Stimulated activated effector memory CD8-positive, alpha-beta T cell treated with anti-CD3 and anti-CD28 coated beads, Interleukin-12 subunit alpha, Interleukin-12 subunit beta, amount 100 ng/mL, for 72 hours (primary cell): ENCODE data around the gene MPZL3.

Source experiments
- ATAC-seq: fragments of 150-1000 bp; cut with Tn5 transposase; 2 replicates; pipeline ENCODE4 v1.10.0; 2021
- DNase-seq, 2 donors: peaks; one replicate each; pipeline ENCODE4 v3.0.0; 2021 to 2022; ENCODE audit warnings: low spot score in 2 of 2
- H3K27ac Mint-ChIP-seq: one replicate; pipeline ENCODE4 v1.8.0; 2022; ENCODE audit warnings: mild to moderate bottlenecking, mixed read lengths
- H3K36me3 Mint-ChIP-seq: one replicate; pipeline ENCODE4 v1.8.0; 2022; ENCODE audit warnings: mild to moderate bottlenecking, mixed read lengths
- H3K4me1 Mint-ChIP-seq: one replicate; pipeline ENCODE4 v1.8.0; 2022; ENCODE audit warnings: mixed read lengths
- H3K4me3 Mint-ChIP-seq: one replicate; pipeline ENCODE4 v1.8.0; 2022; ENCODE audit warnings: mild to moderate bottlenecking, mixed read lengths
- H3K9me3 Mint-ChIP-seq: one replicate; pipeline ENCODE4 v1.8.0; 2022; ENCODE audit warnings: mixed read lengths

Gene MPZL3

GRCh38 chr11:118277312-118277711 is 25.1 kb upstream of the MPZL3 start:
- Mint-ChIP-seq H3K4me3 (no peak overlapping the region), H3K9me3 (no peaks in the 10 kb centered on the region), H3K4me1 (peaks cover 38% of the 10 kb centered on the region), H3K27ac (no peak overlapping the region), H3K36me3 (no peaks in the 10 kb centered on the region)
- ATAC-seq (peak; percentile 82), DNase-seq (no peak)

- ATAC-seq, result no peak
- Mint-ChIP-seq H3K9me3 (no peaks in the 10 kb centered on the region), H3K4me3 (no peak overlapping the region), H3K27ac (no peak overlapping the region), H3K4me1 (peaks cover 29% of the 10 kb centered on the region), H3K36me3 (no peaks in the 10 kb centered on the region)
- DNase-seq, result no peak
These were observed 24.3 kb upstream of the MPZL3 start for GRCh38 chr11:118276422-118276821.

DNA sequence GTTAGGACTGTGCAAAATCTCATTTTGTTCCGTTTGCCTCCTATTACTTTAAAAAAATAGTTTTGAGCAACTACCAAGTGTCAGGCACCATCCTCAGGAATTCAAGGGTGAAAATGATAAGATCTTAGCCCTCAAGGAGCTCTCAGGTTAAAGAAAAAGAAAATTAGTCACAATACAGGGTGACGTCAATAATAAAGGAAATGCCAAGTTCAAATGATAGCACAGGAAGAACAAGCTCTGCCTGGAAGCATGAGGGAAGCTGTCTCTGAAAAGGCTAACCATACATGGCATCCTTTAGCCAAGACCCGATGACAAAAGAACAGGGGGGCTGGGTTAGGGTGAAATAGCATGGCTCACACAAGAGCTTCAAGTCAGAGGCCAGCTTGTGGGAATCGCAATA is 23.0 kb upstream of the MPZL3 start:
- H3K27ac Mint-ChIP-seq, result no peak overlapping the region
- peaks cover 24% of the 10 kb centered on the region for H3K4me1 Mint-ChIP-seq
- no peak overlapping the region for H3K4me3 Mint-ChIP-seq
- DNase-seq (no peak), ATAC-seq (no peak)
- no peaks in the 10 kb centered on the region for H3K36me3 Mint-ChIP-seq
- no peaks in the 10 kb centered on the region for H3K9me3 Mint-ChIP-seq

- Mint-ChIP-seq H3K36me3 (no peaks in the 10 kb centered on the region), H3K27ac (no peak overlapping the region), H3K9me3 (no peaks in the 10 kb centered on the region), H3K4me1 (peaks cover 24% of the 10 kb centered on the region), H3K4me3 (no peak overlapping the region)
- no peak for ATAC-seq
- no peak for DNase-seq
These were observed 22.0 kb upstream of the MPZL3 start for GRCh38 chr11:118274186-118274585.

GRCh38 chr11:118272001-118272400 is 19.8 kb upstream of the MPZL3 start:
- no peak overlapping the region for H3K27ac Mint-ChIP-seq
- no peaks in the 10 kb centered on the region for H3K36me3 Mint-ChIP-seq
- H3K4me3 Mint-ChIP-seq, result no peak overlapping the region
- ATAC-seq (no peak), DNase-seq (no peak)
- no peaks in the 10 kb centered on the region for H3K9me3 Mint-ChIP-seq
- peaks cover 18% of the 10 kb centered on the region for H3K4me1 Mint-ChIP-seq

DNA sequence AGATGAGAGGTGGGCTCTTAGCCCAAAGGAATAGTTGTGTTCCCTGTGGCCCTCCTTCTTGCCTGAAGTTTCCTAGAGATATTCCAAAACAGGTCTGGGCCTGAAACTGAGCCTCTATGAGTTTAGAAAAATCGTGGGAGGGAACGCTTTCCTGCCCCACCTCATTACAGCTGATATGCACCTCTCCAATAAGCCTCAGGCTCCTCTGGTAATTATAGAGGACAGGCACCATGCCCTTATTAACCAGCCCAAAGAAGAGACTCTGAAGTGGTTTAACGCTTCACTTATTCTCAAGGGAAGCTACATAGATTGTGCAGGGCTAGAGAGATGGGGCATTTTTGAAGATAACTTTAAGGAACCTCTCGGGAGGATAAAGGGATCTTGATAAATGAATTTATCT is 15.3 kb upstream of the MPZL3 start:
- Mint-ChIP-seq H3K4me3 (no peak overlapping the region), H3K36me3 (peaks cover 6% of the 10 kb centered on the region), H3K9me3 (no peaks in the 10 kb centered on the region), H3K27ac (no peak overlapping the region), H3K4me1 (peaks cover 19% of the 10 kb centered on the region)
- no peak for ATAC-seq
- no peak for DNase-seq

DNA sequence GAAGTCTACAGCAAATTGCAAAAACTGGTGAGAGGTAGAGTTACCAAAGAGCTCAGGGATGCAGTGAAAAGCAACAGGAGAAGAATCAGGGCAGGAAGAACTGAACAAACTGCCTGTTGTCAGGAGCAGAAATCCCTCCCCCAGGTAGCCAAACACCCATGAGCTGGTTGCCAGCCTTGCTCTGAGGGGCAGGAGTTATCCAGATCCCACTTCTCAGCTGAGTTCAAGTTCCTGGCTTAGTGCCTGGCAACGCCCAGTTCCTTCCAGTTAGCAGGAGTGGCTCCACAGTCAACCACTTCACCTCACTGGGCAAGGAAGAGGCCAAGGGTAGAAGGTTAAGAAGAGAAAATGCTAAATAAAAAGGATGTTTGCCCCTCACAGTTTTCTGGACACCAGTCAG is 13.8 kb upstream of the MPZL3 start:
- Mint-ChIP-seq H3K27ac (peak overlapping the region; percentile 3), H3K36me3 (peaks cover 6% of the 10 kb centered on the region), H3K9me3 (no peaks in the 10 kb centered on the region), H3K4me3 (no peak overlapping the region), H3K4me1 (peaks cover 24% of the 10 kb centered on the region)
- ATAC-seq (no peak), DNase-seq (no peak)

- no peak for DNase-seq
- no peak for ATAC-seq
- Mint-ChIP-seq H3K4me1 (peaks cover 32% of the 10 kb centered on the region), H3K27ac (peak overlapping the region; percentile 81), H3K36me3 (peaks cover 6% of the 10 kb centered on the region), H3K4me3 (peak overlapping the region; percentile 73), H3K9me3 (no peaks in the 10 kb centered on the region)
These were observed 12.7 kb upstream of the MPZL3 start for GRCh38 chr11:118264569-118265465.

GRCh38 chr11:118263695-118264568 is 11.8 kb upstream of the MPZL3 start, which contains the start of gene MPZL2:
TSS of gene MPZL2 (minus strand) at chr11:118264297. CDS start at chr11:118264153, 144 bp downstream.
- Mint-ChIP-seq H3K4me3 (peak within 1 kb of the TSS; percentile 73), H3K36me3 (peaks cover 6% of the 10 kb centered on the region), H3K27ac (peak within 1 kb of the TSS; percentile 81), H3K4me1 (peaks cover 38% of the 10 kb centered on the region), H3K9me3 (no peaks in the 10 kb centered on the region)
- DNase-seq (no peak), ATAC-seq (peak; percentile 46)

GRCh38 chr11:118263112-118263511 is 10.9 kb upstream of the MPZL3 start:
- H3K9me3 Mint-ChIP-seq, result no peaks in the 10 kb centered on the region
- DNase-seq (no peak), ATAC-seq (no peak)
- peaks cover 38% of the 10 kb centered on the region for H3K4me1 Mint-ChIP-seq
- H3K27ac Mint-ChIP-seq, result no peak overlapping the region
- H3K4me3 Mint-ChIP-seq, result peak overlapping the region; percentile 73
- peaks cover 6% of the 10 kb centered on the region for H3K36me3 Mint-ChIP-seq

DNA sequence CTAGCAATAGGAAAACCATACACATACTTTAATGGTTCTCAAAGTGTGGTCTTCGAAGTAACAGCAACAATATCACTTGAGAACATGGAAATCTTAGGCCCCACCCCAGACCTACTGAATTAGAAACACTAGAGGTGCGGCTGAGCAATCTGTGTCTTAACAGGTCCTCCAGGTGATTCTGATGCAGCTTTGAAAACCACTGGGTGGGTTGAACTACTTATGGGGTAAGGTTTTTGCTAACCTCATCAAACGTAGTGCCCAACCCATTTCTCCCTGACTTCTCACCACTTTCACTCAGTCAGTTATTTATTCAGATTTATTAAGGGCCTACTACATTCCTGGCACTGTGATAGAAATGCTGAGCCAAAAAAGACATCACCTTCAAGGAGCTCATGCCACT is 8.2 kb upstream of the MPZL3 start:
- no peak overlapping the region for H3K4me3 Mint-ChIP-seq
- H3K27ac Mint-ChIP-seq, result no peak overlapping the region
- H3K36me3 Mint-ChIP-seq, result peaks cover 6% of the 10 kb centered on the region
- H3K9me3 Mint-ChIP-seq, result no peaks in the 10 kb centered on the region
- peaks cover 38% of the 10 kb centered on the region for H3K4me1 Mint-ChIP-seq
- ATAC-seq (peak; percentile 65), DNase-seq (no peak)

DNA sequence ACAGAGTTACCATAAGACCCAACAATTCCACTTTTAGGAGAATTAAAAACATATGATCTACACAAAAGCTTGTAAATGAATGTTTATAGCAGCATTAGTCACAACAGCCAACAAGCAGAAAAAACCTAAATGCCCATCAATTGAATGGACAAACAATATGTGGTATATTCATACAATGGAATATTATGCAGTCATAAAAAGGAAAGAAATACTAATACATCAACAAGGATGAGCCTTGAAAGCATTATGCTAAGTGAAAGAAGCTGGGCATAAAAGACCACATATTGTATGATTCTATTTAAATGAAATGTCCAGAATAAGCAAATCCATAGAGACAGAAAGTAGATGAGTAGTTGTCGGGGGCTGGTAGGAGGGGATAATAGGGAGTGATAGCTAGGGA is 7.0 kb upstream of the MPZL3 start:
- Mint-ChIP-seq H3K4me1 (peaks cover 33% of the 10 kb centered on the region), H3K27ac (no peak overlapping the region), H3K36me3 (peaks cover 2% of the 10 kb centered on the region), H3K9me3 (no peaks in the 10 kb centered on the region), H3K4me3 (no peak overlapping the region)
- no peak for DNase-seq
- ATAC-seq, result no peak

GRCh38 chr11:118258410-118258809 is 6.2 kb upstream of the MPZL3 start:
- peak; percentile 48 for ATAC-seq
- Mint-ChIP-seq H3K36me3 (no peaks in the 10 kb centered on the region), H3K27ac (no peak overlapping the region), H3K4me1 (peaks cover 28% of the 10 kb centered on the region), H3K4me3 (no peak overlapping the region), H3K9me3 (no peaks in the 10 kb centered on the region)
- no peak for DNase-seq

GRCh38 chr11:118252688-118253087 is 523 bp upstream of the MPZL3 start:
- Mint-ChIP-seq H3K4me3 (peak overlapping the region; percentile 94), H3K4me1 (peaks cover 16% of the 10 kb centered on the region), H3K27ac (peak overlapping the region; percentile 91), H3K9me3 (no peaks in the 10 kb centered on the region), H3K36me3 (peaks cover 20% of the 10 kb centered on the region)
- ATAC-seq (no peak), DNase-seq (no peak)

DNA sequence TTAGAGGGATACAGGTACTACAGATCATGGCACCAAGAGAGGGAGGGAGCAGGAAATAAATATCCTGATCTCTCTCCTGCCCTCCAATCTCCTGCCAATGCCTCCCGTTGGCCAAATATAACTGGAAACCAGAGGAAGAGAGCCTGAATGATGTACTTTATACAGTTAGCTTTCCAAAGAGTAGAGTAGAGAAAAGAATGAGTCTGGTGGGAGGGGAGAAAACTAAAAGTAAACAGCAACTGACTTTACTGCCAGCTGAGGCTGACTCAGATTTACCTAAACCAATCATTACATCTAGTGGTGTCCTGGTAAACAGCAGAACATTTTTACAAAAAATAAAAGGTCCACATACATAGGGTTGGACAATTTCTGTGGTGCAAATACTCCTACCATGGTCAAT is 5.1 kb downstream of the MPZL3 start:
- DNase-seq (no peak), ATAC-seq (peak; percentile 81)
- no peaks in the 10 kb centered on the region for H3K9me3 Mint-ChIP-seq
- peak overlapping the region; percentile 91 for H3K27ac Mint-ChIP-seq
- H3K4me1 Mint-ChIP-seq, result peaks cover 63% of the 10 kb centered on the region
- peaks cover 27% of the 10 kb centered on the region for H3K36me3 Mint-ChIP-seq
- H3K4me3 Mint-ChIP-seq, result peak overlapping the region; percentile 59
